ENCODE results near the gene RIPK4.

DNA sequence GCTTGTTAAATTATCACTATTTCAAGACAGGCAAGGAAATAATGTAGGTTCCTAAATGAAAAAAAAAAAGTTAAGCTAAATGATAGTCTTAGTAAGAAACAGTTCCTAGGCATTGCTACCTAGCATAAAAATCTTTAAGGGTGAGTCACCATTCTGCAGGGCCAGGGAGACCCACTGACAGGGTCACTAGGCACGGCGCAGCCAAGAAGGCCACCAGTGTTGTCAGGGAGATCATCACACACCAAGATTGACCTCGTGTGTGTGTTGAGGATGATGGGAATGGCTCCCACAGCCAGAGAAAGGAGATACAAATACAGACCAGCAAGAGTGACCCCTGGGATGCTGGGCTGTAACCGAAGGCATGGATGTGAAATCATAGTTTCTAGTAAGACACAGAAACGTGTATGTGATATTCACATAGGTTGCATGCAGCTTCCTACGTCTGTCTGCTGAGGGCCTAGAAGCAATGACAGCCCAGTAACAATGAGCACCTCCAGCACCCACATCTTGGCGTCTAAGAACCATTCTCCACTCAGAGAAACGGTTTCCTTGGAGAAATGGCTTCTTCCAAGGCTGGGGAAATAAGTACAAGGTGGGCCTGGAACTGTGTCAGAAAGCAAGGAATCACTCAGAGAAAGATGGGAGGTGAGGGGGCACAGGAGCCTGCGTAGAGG is 29.1 kb downstream of the RIPK4 start:
- TF ChIP-seq, protein P1, sequence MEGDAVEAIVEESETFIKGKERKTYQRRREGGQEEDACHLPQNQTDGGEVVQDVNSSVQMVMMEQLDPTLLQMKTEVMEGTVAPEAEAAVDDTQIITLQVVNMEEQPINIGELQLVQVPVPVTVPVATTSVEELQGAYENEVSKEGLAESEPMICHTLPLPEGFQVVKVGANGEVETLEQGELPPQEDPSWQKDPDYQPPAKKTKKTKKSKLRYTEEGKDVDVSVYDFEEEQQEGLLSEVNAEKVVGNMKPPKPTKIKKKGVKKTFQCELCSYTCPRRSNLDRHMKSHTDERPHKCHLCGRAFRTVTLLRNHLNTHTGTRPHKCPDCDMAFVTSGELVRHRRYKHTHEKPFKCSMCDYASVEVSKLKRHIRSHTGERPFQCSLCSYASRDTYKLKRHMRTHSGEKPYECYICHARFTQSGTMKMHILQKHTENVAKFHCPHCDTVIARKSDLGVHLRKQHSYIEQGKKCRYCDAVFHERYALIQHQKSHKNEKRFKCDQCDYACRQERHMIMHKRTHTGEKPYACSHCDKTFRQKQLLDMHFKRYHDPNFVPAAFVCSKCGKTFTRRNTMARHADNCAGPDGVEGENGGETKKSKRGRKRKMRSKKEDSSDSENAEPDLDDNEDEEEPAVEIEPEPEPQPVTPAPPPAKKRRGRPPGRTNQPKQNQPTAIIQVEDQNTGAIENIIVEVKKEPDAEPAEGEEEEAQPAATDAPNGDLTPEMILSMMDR (IDR thresholded peaks at IDR 0.05) = no peak
- TF ChIP-seq POLR2AphosphoS5 (IDR thresholded peaks at IDR 0.05) = no peak
- TF ChIP-seq POLR2A (IDR thresholded peaks at IDR 0.05) = no peak

Data from breast epithelium (tissue), 3 donors.